HG02571 (cell line): ENCODE data around the gene VAT1.
"Not testable (repeated sequence)": the region's sequence is repeated elsewhere in the genome, so short reads cannot be mapped to it uniquely, and the experiment has no call there.

Source experiments
- ATAC-seq: cut with Tn5 transposase; IDR thresholded peaks from one replicate; pipeline ENCODE4 v1.9.1; 2021; ENCODE audit warnings: mild to moderate bottlenecking, moderate library complexity; ENCODE audit not compliant: unreplicated experiment

VAT1 gene

DNA sequence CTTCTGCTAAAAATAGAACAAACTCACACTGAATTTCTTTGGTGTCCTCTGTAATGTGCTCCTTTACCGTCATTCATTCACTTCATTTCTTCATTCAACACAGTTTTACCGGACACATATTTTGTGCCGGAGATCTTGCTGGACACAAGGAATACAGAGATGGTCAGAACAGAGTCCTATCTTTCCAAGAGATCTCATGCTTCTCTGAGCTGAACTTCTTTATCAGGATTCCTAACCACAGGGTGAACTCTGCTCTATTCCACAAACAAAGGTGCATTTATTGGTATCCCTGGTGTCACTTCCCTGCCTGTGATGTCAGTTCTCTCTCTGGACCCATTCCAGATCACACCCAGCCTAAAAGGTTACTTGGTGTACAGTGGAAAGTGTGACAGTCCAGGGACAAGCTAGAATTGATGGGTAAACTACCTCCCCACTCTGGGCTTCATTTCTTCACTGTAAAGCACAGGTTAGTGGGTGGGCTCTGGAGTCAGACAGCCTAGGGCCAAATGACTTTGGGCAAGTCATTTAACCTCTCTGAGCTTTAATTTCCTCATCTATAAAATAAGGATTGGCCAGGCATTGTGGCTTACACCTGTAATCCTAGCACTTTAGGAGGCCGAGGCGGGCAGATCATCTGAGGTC lies 11.4 kb downstream of the VAT1 start:
- ATAC-seq, result no peak

GRCh38 chr17:43006639-43007551 lies 15.3 kb downstream of the VAT1 start, which contains the start of gene IFI35:
Gene IFI35 (plus strand): TSS chr17:43006784. CDS start chr17:43006948, 164 bp downstream.
- peak; percentile 76 for ATAC-seq

GRCh38 chr17:43003542-43004172 lies 18.5 kb downstream of the VAT1 start:
- ATAC-seq, result no peak

- ATAC-seq, result not testable (repeated sequence)
Measured at GRCh38 chr17:43000894-43001293, 21.3 kb downstream of the VAT1 start.

DNA sequence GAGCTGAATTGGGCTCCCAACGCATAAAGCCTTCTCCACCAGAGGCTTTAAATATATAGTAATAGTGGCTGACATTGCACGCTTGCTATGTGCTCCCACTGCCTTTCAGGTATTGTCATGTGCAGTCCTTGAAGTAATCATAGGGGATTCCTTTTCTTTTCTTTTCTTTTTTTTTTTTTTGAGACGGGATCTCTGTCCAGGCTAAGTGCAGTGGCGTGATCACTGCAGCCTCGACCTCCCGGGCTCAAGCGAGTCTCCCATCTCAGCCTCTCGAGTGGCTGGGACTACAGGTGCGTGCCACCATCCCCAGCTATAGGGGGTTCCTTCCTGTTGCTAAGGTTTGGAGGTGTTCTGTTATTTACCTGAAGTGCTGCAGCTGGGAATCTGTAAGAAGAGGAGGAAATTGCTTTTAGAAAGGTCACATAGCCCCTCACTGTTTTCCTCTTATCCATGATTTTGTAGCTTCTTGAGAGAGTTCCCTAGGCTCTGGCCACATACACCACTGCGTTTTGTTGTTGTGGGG lies 23.1 kb downstream of the VAT1 start:
- no peak for ATAC-seq

GRCh38 chr17:42997984-42998938 lies 23.9 kb downstream of the VAT1 start, which contains the start of gene RPL27:
Gene RPL27 (plus strand): TSS chr17:42998419. CDS start chr17:42998751, 332 bp downstream.
- peak; percentile 92 for ATAC-seq

DNA sequence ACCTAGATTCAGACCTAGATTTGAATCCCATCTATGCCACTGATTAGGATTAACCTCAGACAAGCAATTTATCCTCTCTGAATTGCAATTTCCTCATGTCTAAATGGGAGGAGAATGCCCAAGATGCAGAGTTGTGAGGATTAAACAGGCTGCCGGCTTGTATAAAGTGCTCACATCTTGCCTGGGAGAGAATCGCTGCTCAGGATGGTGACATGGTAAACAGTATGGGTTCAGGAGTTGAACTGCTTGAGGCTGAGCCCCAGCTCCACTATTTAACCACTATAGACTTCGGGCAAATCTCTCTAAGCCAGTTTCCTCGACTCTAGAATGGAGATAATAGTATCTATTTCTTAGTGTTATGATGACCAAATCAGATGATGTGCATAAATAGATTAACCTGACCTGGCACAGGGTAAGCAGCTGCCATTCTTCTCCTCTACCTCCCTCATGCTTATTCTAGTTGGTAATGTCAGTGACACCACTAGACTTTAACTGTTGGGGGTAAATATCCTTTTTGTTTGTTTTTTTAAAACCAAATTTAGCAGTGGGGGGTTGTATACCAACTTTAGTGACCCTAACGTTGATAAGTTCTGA lies 24.7 kb downstream of the VAT1 start:
- no peak for ATAC-seq

DNA sequence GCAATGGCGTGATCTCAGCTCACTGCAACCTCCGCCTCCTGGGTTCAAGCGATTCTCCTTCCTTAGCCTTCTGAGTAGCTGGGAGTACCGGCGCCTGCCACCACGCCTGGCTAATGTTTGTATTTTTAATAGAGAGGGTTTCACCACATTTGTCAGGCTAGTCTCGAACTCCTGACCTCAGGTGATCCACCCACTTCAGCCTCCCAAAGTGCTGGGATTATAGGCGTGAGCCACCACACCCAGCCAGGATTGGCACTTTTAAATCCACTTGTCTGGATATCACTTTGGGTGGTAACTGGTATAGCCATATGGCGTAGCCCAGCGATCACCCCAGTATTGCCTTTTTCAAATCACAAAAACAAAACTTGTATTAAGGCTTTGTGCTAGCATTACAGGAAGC lies 28.3 kb downstream of the VAT1 start:
- not testable (repeated sequence) for ATAC-seq

GRCh38 chr17:42992872-42993271 lies 29.3 kb downstream of the VAT1 start:
- ATAC-seq, result no peak

- no peak for ATAC-seq
Measured at GRCh38 chr17:42991471-42991870, 30.7 kb downstream of the VAT1 start.

DNA sequence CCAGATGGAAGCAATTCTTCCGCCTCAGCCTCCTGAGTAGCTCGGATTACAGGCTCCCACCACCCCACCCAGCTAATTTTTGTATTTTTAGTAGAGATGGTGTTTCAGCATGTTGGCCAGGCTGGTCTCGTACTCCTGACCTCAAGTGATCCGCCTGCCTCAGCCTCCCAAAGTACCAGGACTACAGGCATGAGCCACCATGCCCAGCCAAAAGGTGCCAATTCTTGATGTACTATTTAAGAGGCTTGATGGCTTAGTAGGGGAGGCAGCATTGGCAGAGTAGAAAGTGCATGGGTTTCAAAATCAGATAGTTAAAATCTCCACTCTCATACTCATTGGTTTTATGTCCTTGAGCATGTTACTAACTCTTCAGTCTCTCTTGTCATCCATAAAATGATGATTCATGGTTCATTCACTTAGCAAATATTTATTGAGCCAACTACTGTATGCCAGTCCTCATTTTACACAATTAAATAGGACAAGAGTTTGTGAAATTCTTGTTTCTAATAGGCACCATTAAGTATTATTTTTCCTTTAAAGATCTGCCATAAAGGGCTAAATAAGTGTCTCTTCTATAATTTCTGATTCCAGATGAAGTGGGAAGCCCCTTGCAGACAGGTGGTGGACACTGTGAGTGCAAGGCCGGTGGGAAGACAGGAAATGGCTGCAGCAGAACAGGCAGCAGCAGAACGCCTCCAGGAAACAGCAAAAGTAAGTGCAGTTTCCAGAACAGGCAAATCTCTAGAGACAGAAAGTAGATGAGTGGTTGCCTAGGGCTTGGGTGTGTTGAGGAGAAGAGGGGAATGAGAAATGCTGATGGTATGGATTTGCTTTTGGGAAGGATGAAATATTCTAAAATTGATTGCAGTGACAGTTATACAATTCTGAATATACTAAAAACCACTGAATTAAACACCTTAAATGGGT lies 32.2 kb downstream of the VAT1 start:
- ATAC-seq, result no peak

GRCh38 chr17:42989141-42989540 lies 33.0 kb downstream of the VAT1 start:
- no peak for ATAC-seq

DNA sequence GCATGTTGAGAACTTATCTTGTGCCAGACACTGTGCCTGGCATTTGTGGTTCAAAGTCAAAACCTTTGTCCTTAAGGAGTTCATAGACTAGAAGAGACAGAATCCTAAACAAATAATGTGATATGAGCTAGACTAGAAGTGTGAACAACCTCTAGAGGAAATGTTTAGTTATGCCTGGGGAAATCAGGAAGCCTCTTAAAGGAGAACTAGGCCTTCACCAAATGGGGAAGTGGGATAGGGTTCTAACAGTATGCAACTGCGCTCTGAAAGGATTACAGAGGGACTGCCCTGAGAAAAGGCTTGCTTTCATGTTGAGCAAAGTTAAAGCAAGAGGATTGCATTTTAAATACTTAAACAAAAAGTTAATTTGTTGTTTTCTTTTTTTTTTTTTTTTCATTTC lies 37.0 kb downstream of the VAT1 start:
- ATAC-seq, result no peak

- ATAC-seq, result no peak
Measured at GRCh38 chr17:42982266-42982665, 39.9 kb downstream of the VAT1 start.

GRCh38 chr17:42980766-42981397 lies 41.3 kb downstream of the VAT1 start:
- peak; percentile 39 for ATAC-seq

DNA sequence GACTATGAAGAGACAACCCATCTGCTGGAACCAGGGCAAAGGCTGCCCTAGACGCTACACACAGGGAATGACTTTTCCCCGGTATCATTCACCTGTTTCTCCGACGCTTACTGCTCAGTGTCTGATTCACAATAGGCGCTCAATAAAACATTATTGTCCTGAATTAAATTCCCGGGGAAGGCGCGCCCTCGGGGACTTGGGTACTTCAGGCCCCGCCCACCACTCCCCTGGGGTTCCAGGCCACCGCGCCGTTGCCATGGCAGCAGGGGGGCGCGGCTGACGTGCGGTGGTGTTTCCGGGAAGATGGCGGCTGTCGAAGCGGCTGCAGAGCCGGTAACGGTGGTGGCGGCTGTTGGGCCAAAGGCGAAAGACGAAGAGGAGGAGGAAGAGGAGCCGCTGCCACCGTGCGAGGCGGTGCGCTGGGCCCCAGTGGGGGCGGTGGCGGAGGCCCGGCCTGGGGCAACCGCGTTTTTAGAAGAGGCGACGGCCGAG lies 41.9 kb downstream of the VAT1 start, which contains the start of gene RUNDC1:
TSS of gene RUNDC1 (plus strand) at position 292 of the 492 bp plus-strand sequence. CDS start at position 304, 12 bp downstream.
- peak; percentile 62 for ATAC-seq

- ATAC-seq, result no peak
Measured at GRCh38 chr17:42979511-42980273, 42.5 kb downstream of the VAT1 start, which contains the start of gene PTGES3L. Gene PTGES3L (minus strand): TSS chr17:42980080. CDS start chr17:42980053, 27 bp downstream.
